IPS DF 6.9 (cell line): Measurements from ENCODE around the gene PYDC2.

ENCODE experiments used
- DNase-seq: peaks from one replicate; pipeline ENCODE4 v3.0.0-alpha.2; 2013; ENCODE audit warnings: low read depth, low spot score
- H3K27ac ChIP-seq: one replicate; pipeline ENCODE4 v1.5.1; 2013; ENCODE audit warnings: low read length, control low read depth
- H3K27me3 ChIP-seq: 2 replicates; pipeline ENCODE4 v1.6.1; 2013; ENCODE audit warnings: mild to moderate bottlenecking, low read length; ENCODE audit not compliant: control insufficient read depth, insufficient read depth
- H3K36me3 ChIP-seq: 2 replicates; pipeline ENCODE4 v1.6.1; 2013; ENCODE audit warnings: low read length; ENCODE audit not compliant: control insufficient read depth, insufficient read depth
- H3K4me1 ChIP-seq: 2 replicates; pipeline ENCODE4 v1.6.1; 2013; ENCODE audit warnings: low read length; ENCODE audit not compliant: control insufficient read depth, insufficient read depth
- H3K4me3 ChIP-seq: 2 replicates; pipeline ENCODE4 v1.5.1; 2013; ENCODE audit warnings: mild to moderate bottlenecking, low read length
- H3K9me3 ChIP-seq: 2 replicates; pipeline ENCODE4 v1.6.1; 2013; ENCODE audit warnings: low read length, inconsistent platforms; ENCODE audit not compliant: control insufficient read depth, insufficient read depth
- WGBS: extraction: QIAGEN DNeasy Blood & Tissue Kit; methylation state at CpG from one replicate; pipeline ENCODE4 v1.1.7; 2013; ENCODE audit warnings: mixed read lengths, missing lambda C conversion rate; ENCODE audit not compliant: insufficient read length, insufficient coverage; 5-methylcytosine and 5-hydroxymethylcytosine counted together

PYDC2 gene

DNA sequence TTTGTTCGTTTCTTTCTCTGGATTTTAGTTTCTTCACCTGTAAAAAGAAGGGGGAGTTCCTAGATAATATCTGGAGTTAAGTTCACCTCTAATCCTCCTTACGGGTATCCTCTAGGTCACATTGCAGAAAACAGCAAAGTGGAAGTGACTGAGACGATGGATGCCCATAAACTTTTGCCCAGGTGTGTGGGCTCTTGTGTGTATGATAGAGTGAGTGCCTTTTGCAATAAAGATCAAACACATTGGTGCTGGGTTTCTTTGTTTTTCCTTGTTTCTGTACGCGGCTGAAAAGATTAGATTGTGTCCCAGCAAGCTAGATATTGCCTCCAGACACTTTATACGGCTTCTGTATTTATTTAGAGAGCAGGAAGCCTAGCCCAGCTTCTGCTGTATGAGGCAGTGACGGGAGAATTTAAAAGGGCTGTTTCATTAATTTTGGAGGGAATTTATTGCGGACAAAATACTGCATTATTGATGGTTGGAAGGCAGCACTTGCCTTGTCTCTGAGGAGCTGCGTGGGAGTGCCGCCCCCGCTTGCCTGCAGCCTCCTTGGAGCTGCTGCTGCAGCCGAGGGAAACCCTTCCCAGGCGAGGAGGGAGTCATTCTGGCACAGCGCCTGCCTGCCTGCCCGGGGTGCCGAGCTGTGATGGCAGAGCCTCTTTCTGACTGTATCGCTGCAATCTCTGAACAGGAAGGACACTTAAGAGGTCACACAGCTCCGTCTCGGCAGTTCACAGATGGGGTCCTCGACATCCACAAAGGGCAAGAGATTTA is 38.5 kb downstream of the PYDC2 start:
- Histone ChIP-seq H3K4me1 (no peaks in the 10 kb centered on the region), H3K27ac (no peak overlapping the region), H3K9me3 (no peaks in the 10 kb centered on the region), H3K4me3 (no peak overlapping the region), H3K27me3 (no peaks in the 10 kb centered on the region), H3K36me3 (no peaks in the 10 kb centered on the region)
- DNase-seq: no peak
- no CpG with 5 or more reads among the region's 20 CpGs for WGBS

GRCh38 chr3:191500892-191501291 is 39.9 kb downstream of the PYDC2 start:
- H3K27me3 ChIP-seq: no peaks in the 10 kb centered on the region

GRCh38 chr3:191502583-191502982 is 41.6 kb downstream of the PYDC2 start:
- Histone ChIP-seq H3K27ac (no peak overlapping the region), H3K27me3 (no peaks in the 10 kb centered on the region), H3K36me3 (no peaks in the 10 kb centered on the region), H3K4me3 (no peak overlapping the region), H3K4me1 (no peaks in the 10 kb centered on the region), H3K9me3 (no peaks in the 10 kb centered on the region)
- no CpG with 5 or more reads among the region's 3 CpGs for WGBS
- peak; percentile 11 for DNase-seq

More at GRCh38 chr3:191500892-191501291, 39.9 kb downstream of the PYDC2 start:
- H3K4me3 ChIP-seq: no peak overlapping the region
- H3K27ac ChIP-seq: no peak overlapping the region
- no CpG with 5 or more reads among the region's 5 CpGs for WGBS
- H3K9me3 ChIP-seq: no peaks in the 10 kb centered on the region
- no peak for DNase-seq
- H3K4me1 ChIP-seq: no peaks in the 10 kb centered on the region
- no peaks in the 10 kb centered on the region for H3K36me3 ChIP-seq

- no CpG with 5 or more reads among the region's 2 CpGs for WGBS
- no peaks in the 10 kb centered on the region for H3K9me3 ChIP-seq
- no peak overlapping the region for H3K27ac ChIP-seq
- no peaks in the 10 kb centered on the region for H3K4me1 ChIP-seq
- no peak for DNase-seq
- no peaks in the 10 kb centered on the region for H3K36me3 ChIP-seq
- no peaks in the 10 kb centered on the region for H3K27me3 ChIP-seq
- no peak overlapping the region for H3K4me3 ChIP-seq
These were observed 48.1 kb downstream of the PYDC2 start for GRCh38 chr3:191509078-191509477.
